GM18511 (cell line): ENCODE results near the gene CEMIP2.
"Not testable (repeated sequence)": the region's sequence is repeated elsewhere in the genome, so short reads cannot be mapped to it uniquely, and the experiment has no call there.

Experiments used
- ATAC-seq: cut with Tn5 transposase; IDR thresholded peaks from one replicate; pipeline ENCODE4 v1.9.1; 2021; ENCODE audit warnings: mild to moderate bottlenecking, moderate library complexity; ENCODE audit not compliant: unreplicated experiment

The CEMIP2 gene

DNA sequence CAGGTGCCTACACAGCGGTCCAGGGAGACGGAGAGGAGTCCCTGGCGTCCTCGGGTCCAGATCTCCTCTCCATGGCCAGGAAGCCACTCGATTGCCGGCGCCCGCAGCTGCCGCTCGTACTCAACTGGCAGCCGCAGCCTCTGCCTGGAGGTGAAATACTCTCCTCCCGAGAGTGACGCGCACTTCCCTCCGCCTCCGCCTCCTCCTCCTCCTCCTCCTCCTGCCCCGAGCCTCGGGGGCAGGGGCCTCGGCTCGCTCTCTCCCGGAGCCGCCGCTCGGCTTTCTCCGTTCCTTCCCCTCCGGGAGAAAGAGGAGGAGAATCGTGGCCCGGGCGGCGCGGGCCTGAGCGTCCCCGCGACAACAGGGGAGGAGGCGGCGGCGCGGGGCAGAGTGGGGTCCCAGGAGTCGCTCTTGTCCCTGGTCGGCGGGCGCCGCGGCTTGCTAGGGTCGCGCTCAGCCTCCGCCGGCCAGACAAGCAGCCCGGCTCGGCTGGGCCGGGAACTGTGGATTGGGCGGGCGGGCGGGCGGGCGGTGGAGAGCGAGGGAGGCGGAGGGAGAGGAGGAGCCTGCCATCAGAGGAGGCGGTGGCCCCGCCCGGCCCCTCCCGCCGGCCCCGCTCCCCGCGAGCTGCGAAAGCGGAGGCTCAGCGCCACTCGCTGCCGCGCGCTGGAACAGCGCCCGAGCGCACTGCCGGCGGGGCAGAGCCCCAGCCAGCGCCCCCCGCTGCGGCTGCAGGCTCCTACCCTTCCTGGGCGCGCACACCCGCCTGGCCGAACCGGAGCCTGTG, at the start of gene CEMIP2:
TSS of gene CEMIP2 (minus strand) at position 126 of the 787 bp plus-strand sequence. CDS start 18,140 bp downstream, outside the sequence.
- peak; percentile 77 for ATAC-seq

DNA sequence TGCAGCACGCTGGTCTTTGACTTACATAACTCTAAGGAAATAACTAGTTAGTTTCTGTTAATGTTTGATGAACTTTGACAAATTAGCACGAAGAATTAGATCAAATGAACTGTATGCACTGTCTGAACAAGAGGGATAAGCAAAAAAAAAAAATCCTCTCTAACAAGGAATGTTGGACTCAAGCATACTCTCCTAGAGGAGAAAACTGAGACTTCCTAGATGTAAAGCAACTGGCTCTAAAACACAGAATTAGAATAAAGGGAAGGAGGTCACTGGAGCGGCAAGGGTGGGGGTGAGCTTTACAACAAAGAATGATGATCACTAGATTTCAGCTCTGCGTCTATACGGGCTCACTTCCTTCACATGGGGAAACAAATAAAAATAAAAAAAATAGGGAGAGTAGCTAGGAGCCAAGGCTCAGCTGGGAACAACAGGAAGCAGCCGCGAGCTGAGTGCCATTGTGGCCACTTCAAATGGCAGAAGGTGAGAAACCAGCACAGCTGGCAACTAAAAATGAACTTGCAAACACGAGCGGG, 48.7 kb upstream of the CEMIP2 start:
- no peak for ATAC-seq

GRCh38 chr9:71814815-71815214, 46.5 kb upstream of the CEMIP2 start:
- no peak for ATAC-seq

DNA sequence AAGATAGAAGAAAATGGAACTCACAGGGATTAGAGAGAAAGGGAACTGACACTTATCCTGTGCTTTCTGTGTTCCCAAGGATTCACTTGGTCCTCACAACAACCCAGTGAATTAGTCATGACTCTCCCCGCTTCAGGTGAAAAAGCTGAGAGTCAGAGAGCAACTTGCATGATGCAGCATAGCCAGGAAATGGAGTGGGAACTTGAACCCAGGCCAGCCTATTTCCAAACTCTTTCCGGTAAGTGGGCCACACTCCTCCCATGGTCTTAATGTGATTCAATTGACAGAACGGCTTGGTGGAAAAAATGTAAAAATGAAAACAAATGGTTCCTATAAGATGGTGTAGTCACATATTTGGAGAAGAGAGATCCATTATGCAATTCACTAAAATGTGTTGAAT, 45.9 kb upstream of the CEMIP2 start:
- no peak for ATAC-seq

DNA sequence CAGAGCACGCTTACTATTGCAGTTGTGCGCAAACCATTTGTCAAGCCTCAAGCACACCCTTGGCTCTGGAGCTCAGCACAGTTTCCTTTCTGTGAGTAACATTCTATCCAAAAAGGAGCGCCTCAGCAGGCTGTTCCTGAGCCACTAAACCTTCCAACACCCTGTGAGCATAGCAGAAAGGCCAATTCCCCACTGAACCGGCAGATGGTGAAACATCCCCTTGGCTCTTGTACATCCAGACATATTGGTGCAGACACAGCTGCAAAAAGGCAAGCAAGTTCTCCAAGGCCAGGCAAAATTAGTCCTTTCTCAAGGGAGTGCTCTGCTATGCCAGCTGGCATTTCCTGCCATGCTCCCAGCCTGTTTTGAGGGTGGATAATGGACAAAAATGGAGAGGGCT, 44.1 kb upstream of the CEMIP2 start:
- ATAC-seq = no peak

DNA sequence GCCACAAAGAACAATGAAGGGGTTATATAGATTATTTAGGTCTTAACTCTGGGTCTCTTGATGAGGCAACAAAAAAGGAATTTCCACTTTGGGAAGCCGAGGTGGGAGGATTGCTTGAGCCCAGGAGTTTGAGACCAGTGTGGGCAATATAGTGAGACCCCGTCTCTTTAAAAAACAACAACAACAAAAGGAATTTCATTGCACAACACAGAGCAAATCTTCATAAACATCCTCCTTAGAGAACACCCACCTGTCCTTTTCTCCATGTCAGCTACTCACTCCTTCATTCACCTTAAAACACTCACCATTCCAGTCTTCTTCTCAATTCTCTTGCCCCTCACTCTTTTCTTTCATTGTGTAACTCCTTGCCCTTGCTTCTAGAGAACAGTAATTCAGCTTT, 39.8 kb upstream of the CEMIP2 start:
- ATAC-seq = no peak

DNA sequence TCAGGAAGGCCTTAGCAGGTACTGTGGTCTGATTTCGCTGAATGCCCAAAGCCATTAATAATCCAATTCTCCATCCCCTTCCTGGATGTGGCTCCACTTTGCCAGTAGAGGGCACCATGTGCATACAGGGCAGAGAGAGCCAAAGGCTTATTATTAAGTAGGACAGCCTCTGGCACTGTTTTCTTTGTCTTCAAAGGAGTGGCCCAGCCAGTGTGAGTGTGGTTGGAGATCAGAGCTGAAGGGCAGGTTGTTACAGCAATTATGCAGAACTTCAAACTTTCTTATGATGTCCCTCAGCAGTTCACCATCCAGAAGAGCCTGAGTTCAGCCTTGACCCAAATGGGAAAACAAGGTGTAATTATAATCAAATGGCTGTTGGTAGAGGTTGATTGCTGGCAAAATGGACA, 38.6 kb upstream of the CEMIP2 start:
- peak; percentile 99 for ATAC-seq

GRCh38 chr9:71805096-71805495, 36.8 kb upstream of the CEMIP2 start:
- not testable (repeated sequence) for ATAC-seq

DNA sequence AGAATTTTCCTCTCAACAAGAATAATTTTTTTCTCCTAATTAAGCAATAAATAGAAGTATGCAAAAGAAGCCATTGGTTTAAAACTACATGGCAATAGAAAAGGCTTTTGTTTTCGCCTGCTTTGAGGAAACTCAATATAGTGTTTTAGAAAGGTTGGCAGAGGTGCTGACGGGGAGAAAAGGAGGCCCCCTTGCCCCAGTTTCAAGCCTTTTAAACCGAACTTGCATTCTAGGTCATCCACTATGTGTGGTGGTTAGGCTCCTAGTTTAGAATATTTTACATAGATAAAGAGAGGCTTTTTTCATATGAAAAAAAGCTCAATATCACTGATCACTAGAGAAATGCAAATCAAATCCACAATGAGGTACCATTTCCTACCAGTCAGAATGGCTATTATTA, 33.5 kb upstream of the CEMIP2 start:
- ATAC-seq = no peak

- ATAC-seq = no peak
Observed at GRCh38 chr9:71797266-71797665, 29.0 kb upstream of the CEMIP2 start.

GRCh38 chr9:71796100-71796767, 27.9 kb upstream of the CEMIP2 start:
- ATAC-seq = no peak

GRCh38 chr9:71795097-71795813, 26.9 kb upstream of the CEMIP2 start:
- ATAC-seq = peak; percentile 88

DNA sequence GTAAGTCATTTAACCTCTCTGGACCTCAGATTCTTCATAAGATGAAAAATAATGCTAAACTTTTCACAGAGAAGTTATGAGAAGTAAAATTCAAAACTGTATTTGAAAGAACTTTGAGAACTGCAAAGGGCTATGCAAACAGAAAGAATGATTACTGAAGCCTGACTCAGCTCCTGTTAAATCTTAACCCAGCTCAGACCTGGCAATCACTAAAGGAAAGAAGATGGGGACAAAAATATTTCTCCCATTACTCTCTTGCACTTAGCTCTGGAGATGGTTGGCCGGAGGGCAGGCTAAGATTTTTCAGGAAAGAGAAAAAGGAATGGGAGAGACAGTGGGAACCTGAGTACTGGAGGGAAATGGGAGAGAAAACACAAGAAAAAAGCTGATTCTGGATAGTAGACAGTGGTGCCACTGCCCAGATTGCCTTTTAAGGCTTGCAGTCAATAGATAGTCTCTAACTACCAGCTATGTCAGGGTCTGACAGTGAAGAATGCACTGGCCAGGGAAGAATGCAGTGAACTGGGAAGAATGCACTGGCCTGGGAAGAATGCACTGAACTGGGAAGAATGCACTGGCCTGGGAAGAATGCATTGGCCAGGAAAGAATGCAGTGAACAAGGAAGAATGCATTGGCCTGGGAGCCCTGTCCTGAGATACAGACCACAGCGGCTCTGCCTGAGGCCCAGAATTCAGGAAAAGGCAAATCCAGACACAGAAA, 25.2 kb upstream of the CEMIP2 start:
- peak; percentile 42 for ATAC-seq

- ATAC-seq = no peak
Observed at GRCh38 chr9:71791875-71792274, 23.6 kb upstream of the CEMIP2 start.

GRCh38 chr9:71790296-71790695, 22.0 kb upstream of the CEMIP2 start:
- ATAC-seq = no peak

DNA sequence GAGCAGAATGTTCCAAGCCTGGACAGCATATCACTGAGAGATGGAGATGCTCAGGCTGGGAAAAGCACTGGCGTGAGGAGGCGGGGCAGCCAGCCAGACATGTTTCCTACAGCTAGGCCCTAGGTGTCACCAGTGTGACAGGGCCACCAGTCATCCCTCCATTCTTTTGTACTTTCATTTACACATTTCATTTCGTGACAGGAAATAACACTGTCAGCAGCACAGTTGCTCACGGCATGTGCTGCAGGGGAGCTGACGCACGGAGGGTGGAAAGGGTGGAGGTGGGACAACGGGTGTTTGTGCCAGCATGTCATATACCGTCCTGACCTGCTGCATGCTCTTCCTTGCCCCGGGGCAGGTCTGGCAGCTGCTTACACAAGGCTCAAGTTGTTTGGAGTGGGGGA, 14.8 kb upstream of the CEMIP2 start:
- peak; percentile 92 for ATAC-seq

- peak; percentile 59 for ATAC-seq
Observed at GRCh38 chr9:71781391-71781790, 13.1 kb upstream of the CEMIP2 start.

- peak; percentile 1 for ATAC-seq
Observed at GRCh38 chr9:71780953-71781352, 12.6 kb upstream of the CEMIP2 start.

DNA sequence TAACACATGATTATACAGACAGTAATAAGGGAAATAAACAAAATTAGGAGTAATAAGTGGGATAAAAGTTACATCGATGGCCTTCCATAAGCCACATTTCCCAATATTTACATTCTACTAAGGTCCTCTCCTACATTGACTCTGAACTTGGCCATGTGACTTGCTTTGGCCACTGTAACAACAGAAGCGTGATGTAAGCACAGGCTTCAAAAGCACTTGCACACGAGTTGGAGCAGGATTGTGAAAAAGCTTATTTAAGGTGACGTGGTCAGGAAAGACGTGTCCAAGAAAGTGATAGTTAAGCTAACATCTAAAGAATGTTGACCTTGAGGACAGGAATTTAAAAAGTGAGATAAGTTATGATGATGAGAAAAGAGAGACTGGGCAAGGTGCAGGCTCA, 9.8 kb upstream of the CEMIP2 start:
- no peak for ATAC-seq

DNA sequence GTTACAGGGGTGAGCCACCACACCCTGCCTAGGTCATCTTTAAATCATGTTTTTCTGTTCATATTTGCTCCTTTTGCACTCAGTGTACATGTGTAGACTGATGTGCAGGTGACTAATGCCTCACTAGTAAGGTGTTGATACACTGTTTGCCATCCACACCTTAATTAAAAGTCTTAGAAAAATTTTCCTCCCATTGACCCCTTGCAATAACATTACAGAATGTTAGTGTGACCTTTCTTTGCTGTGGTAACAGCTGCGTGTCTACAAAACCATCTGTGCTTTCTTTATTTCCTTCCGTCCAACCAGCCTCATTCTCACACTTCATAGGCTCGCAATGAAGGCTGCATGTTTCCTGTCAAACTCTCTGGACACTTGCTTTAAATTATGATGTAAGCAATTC, 6.6 kb upstream of the CEMIP2 start:
- ATAC-seq = peak; percentile 76

- no peak for ATAC-seq
Observed at GRCh38 chr9:71772726-71773125, 4.4 kb upstream of the CEMIP2 start.
